SK-N-MC (cell line): ENCODE measurements around the gene CTNNA3.

Experiments
- EZH2 ChIP-seq: fragments of 200-600 bp; sonication (generic); IDR thresholded peaks from one replicate; pipeline ENCODE4 v1.6.1; 2017; ENCODE audit warnings: antibody characterized with exemption
- FOXP2 ChIP-seq: optimal IDR thresholded peaks from 2 replicates; pipeline ENCODE3; 2011; ENCODE audit warnings: mild to moderate bottlenecking, moderate library complexity; ENCODE audit not compliant: insufficient read depth; ENCODE audit errors: extremely low read length, control extremely low read depth
- POLR2AphosphoS5 ChIP-seq: IDR thresholded peaks from 2 replicates; pipeline ENCODE4 v1.6.1; 2012; ENCODE audit warnings: mild to moderate bottlenecking, low read depth, low read length, borderline replicate concordance

- no peak for TF ChIP-seq EZH2
- TF ChIP-seq POLR2AphosphoS5 = no peak
- TF ChIP-seq FOXP2 = no peak
Observed at GRCh38 chr10:66880292-66880691, 815.7 kb downstream of the CTNNA3 start.
